SK-N-SH treated with all-trans-retinoic acid at 6 μM for 48 hours (cell line): ENCODE measurements around the gene SORCS2.

Experiments
- BACH2 ChIP-seq: fragments of 250-450 bp; sonication (Bioruptor Pico); IDR thresholded peaks from 2 replicates; pipeline ENCODE4 v1.9.0; 2021; ENCODE audit warnings: mild to moderate bottlenecking, borderline replicate concordance
- OSR1 ChIP-seq: fragments of 250-450 bp; sonication (Bioruptor Pico); IDR thresholded peaks from 2 replicates; pipeline ENCODE4 v1.8.0; 2022; ENCODE audit warnings: moderate library complexity, mild to moderate bottlenecking, inconsistent platforms
- RARB ChIP-seq: fragments of 250-450 bp; sonication (Bioruptor Pico); IDR thresholded peaks from 2 replicates; pipeline ENCODE4 v1.8.0; 2021; ENCODE audit warnings: mild to moderate bottlenecking, moderate library complexity
- TOX ChIP-seq: fragments of 250-450 bp; sonication (Bioruptor Pico); IDR thresholded peaks from 2 replicates; pipeline ENCODE4 v1.8.0; 2021; ENCODE audit warnings: mild to moderate bottlenecking, moderate library complexity, borderline replicate concordance
- TSHZ2 ChIP-seq: fragments of 250-450 bp; sonication (Bioruptor Pico); IDR thresholded peaks from 2 replicates; pipeline ENCODE4 v1.5.0; 2020; ENCODE audit warnings: mild to moderate bottlenecking, moderate library complexity
- ZNF70 ChIP-seq: fragments of 450-650 bp; formaldehyde crosslinking; IDR thresholded peaks from 2 replicates; pipeline ENCODE4 v1.5.0; 2020; ENCODE audit warnings: mild to moderate bottlenecking, moderate library complexity
- ZNF8 ChIP-seq: fragments of 450-650 bp; formaldehyde crosslinking; IDR thresholded peaks from 2 replicates; pipeline ENCODE4 v1.5.0; 2020; ENCODE audit warnings: mild to moderate bottlenecking, moderate library complexity
- TF ChIP-seq, protein P1 (sequence below): fragments of 250-450 bp; sonication (Bioruptor Pico); IDR thresholded peaks from 2 replicates; pipeline ENCODE4 v1.8.0; 2020; ENCODE audit warnings: mild to moderate bottlenecking, moderate library complexity, borderline replicate concordance

GRCh38 chr4:7571701-7572100 is 379.4 kb downstream of the SORCS2 start:
- TF ChIP-seq TOX (CRISPR knock-in tag), result no peak
- TF ChIP-seq ZNF8 (CRISPR knock-in tag), result no peak
- TF ChIP-seq, protein P1, sequence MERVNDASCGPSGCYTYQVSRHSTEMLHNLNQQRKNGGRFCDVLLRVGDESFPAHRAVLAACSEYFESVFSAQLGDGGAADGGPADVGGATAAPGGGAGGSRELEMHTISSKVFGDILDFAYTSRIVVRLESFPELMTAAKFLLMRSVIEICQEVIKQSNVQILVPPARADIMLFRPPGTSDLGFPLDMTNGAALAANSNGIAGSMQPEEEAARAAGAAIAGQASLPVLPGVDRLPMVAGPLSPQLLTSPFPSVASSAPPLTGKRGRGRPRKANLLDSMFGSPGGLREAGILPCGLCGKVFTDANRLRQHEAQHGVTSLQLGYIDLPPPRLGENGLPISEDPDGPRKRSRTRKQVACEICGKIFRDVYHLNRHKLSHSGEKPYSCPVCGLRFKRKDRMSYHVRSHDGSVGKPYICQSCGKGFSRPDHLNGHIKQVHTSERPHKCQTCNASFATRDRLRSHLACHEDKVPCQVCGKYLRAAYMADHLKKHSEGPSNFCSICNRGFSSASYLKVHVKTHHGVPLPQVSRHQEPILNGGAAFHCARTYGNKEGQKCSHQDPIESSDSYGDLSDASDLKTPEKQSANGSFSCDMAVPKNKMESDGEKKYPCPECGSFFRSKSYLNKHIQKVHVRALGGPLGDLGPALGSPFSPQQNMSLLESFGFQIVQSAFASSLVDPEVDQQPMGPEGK, result no peak
- no peak for TF ChIP-seq ZNF70 (CRISPR knock-in tag)
- no peak for TF ChIP-seq TSHZ2 (CRISPR knock-in tag)
- no peak for TF ChIP-seq RARB
- no peak for TF ChIP-seq OSR1 (CRISPR knock-in tag)
- no peak for TF ChIP-seq BACH2 (CRISPR knock-in tag)
